Ecto neural progenitor cell (in vitro differentiated cells): Measurements from ENCODE around the gene CEPT1.

ENCODE experiments used
- DNase-seq: peaks from one replicate; pipeline ENCODE4 v3.0.0-alpha.2; 2018; ENCODE audit warnings: low spot score

CEPT1 gene

GRCh38 chr1:111147948-111148347, 7.9 kb downstream of the CEPT1 start:
- no peak for DNase-seq

GRCh38 chr1:111148376-111148881, 8.4 kb downstream of the CEPT1 start:
- DNase-seq = no peak

GRCh38 chr1:111151838-111152237, 11.8 kb downstream of the CEPT1 start:
- DNase-seq = no peak

- no peak for DNase-seq
Observed at GRCh38 chr1:111154021-111154999, 14.3 kb downstream of the CEPT1 start.

- no peak for DNase-seq
Observed at GRCh38 chr1:111157431-111157830, 17.4 kb downstream of the CEPT1 start.

GRCh38 chr1:111161843-111162487, 21.9 kb downstream of the CEPT1 start:
- DNase-seq = no peak

- DNase-seq = no peak
Observed at GRCh38 chr1:111162488-111162880, 22.5 kb downstream of the CEPT1 start.

- DNase-seq = no peak
Observed at GRCh38 chr1:111163363-111163762, 23.3 kb downstream of the CEPT1 start.

- DNase-seq = no peak
Observed at GRCh38 chr1:111164151-111164550, 24.1 kb downstream of the CEPT1 start.

GRCh38 chr1:111172463-111172862, 32.4 kb downstream of the CEPT1 start:
- DNase-seq = no peak

- DNase-seq = no peak
Observed at GRCh38 chr1:111174070-111174469, 34.0 kb downstream of the CEPT1 start.

- DNase-seq = no peak
Observed at GRCh38 chr1:111175349-111175748, 35.3 kb downstream of the CEPT1 start.

- no peak for DNase-seq
Observed at GRCh38 chr1:111176678-111177077, 36.7 kb downstream of the CEPT1 start.

- no peak for DNase-seq
Observed at GRCh38 chr1:111179968-111180533, 40.0 kb downstream of the CEPT1 start.

GRCh38 chr1:111182052-111182451, 42.0 kb downstream of the CEPT1 start:
- no peak for DNase-seq

GRCh38 chr1:111183308-111184069, 43.5 kb downstream of the CEPT1 start:
- no peak for DNase-seq

GRCh38 chr1:111184663-111185062, 44.6 kb downstream of the CEPT1 start:
- DNase-seq = no peak

GRCh38 chr1:111190931-111191451, 51.0 kb downstream of the CEPT1 start:
- DNase-seq = no peak

- no peak for DNase-seq
Observed at GRCh38 chr1:111191496-111191895, 51.5 kb downstream of the CEPT1 start.

GRCh38 chr1:111192074-111192473, 52.1 kb downstream of the CEPT1 start:
- DNase-seq = no peak

- DNase-seq = no peak
Observed at GRCh38 chr1:111192658-111193519, 52.9 kb downstream of the CEPT1 start.
